Jurkat, Clone E6-1 (cell line): Measurements from ENCODE around the gene CCDC74B.
"Not testable (repeated sequence)": the region's sequence is repeated elsewhere in the genome, so short reads cannot be mapped to it uniquely, and the experiment has no call there.

Experiments used
- DNase-seq: peaks from one replicate; pipeline ENCODE4 v3.0.0-alpha.2; 2011; ENCODE audit warnings: low read depth, low spot score
- H3K4me3 ChIP-seq: 2 replicates; pipeline ENCODE4 v1.5.1; 2011; ENCODE audit warnings: mild to moderate bottlenecking, low read length, control low read depth, moderate library complexity

CCDC74B gene

GRCh38 chr2:130135692-130136541 lies 9.0 kb downstream of the CCDC74B start:
- DNase-seq, result no peak
- no peak overlapping the region for H3K4me3 ChIP-seq

GRCh38 chr2:130129120-130129829 lies 15.6 kb downstream of the CCDC74B start, which contains the start of gene POTEF:
Gene POTEF (minus strand): TSS chr2:130129222. CDS start chr2:130120515, 8,707 bp downstream.
- H3K4me3 ChIP-seq, result not testable (repeated sequence)

GRCh38 chr2:130128464-130128863 lies 16.4 kb downstream of the CCDC74B start:
- DNase-seq, H3K4me3 ChIP-seq: not testable (repeated sequence)

More at GRCh38 chr2:130129120-130129829, 15.6 kb downstream of the CCDC74B start, which contains the start of gene POTEF:
- DNase-seq, result not testable (repeated sequence)

GRCh38 chr2:130127726-130128125 lies 17.2 kb downstream of the CCDC74B start:
- not testable (repeated sequence) for DNase-seq, H3K4me3 ChIP-seq

GRCh38 chr2:130120924-130121323 lies 24.0 kb downstream of the CCDC74B start:
- not testable (repeated sequence) for H3K4me3 ChIP-seq, DNase-seq

GRCh38 chr2:130102597-130103363 lies 42.1 kb downstream of the CCDC74B start:
- DNase-seq, result not testable (repeated sequence)

More at GRCh38 chr2:130102597-130103363, 42.1 kb downstream of the CCDC74B start:
- H3K4me3 ChIP-seq, result not testable (repeated sequence)
